ENCODE measurements around the gene EXOSC7.
A peak's percentile ranks its signal among the peaks of the same experiment; 100 is the strongest.

DNA sequence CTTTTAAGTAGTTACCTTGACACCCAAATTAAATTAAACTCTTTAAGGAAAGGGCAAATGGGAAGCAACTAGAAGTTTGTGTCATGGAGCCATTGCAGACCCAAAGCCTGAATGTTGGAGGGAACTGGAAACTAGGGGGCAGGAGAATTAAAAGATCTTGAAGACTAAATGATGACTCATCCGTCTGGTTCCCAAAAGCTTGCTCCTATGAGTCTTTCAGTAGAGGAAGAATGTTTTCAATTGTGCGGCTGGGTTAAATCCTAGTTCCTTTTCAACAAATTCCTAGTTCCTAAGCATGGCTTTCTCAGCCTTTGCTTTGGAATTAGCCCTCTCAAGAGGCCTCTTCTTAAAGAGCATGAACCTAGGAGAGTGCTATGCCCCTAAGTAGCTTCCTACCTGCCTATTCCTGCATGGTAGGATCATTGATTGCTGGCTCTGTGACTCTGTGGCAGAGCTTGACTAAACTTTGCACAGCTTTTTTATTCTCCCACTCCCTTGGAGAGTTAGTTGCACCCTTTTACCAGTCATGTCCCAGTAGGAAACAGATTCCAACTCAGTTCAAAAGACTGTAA is 67.8 kb downstream of the EXOSC7 start:
- TF ChIP-seq SNRNP70 (optimal IDR thresholded peaks at IDR 0.05; ENCODE audit: low read depth, low read length) (no peak), ZNF583 (CRISPR knock-in tag; IDR thresholded peaks at IDR 0.05) (0 out of 2 replicates have a peak, but pooled peaks have one; percentile 18), HDAC6 (IDR thresholded peaks at IDR 0.05; ENCODE audit: low read depth, low read length) (no peak), POLR2A (conservative IDR thresholded peaks at IDR 0.05) (no peak), GTF2F1 (IDR thresholded peaks at IDR 0.05; ENCODE audit: low read depth, low read length) (no peak), ZNF584 (CRISPR knock-in tag; IDR thresholded peaks at IDR 0.05; ENCODE audit: low read depth) (peak; percentile 85), KDM1A (IDR thresholded peaks at IDR 0.05) (no peak), ZZZ3 (IDR thresholded peaks at IDR 0.05) (no peak)
- TF ChIP-seq, protein P1, sequence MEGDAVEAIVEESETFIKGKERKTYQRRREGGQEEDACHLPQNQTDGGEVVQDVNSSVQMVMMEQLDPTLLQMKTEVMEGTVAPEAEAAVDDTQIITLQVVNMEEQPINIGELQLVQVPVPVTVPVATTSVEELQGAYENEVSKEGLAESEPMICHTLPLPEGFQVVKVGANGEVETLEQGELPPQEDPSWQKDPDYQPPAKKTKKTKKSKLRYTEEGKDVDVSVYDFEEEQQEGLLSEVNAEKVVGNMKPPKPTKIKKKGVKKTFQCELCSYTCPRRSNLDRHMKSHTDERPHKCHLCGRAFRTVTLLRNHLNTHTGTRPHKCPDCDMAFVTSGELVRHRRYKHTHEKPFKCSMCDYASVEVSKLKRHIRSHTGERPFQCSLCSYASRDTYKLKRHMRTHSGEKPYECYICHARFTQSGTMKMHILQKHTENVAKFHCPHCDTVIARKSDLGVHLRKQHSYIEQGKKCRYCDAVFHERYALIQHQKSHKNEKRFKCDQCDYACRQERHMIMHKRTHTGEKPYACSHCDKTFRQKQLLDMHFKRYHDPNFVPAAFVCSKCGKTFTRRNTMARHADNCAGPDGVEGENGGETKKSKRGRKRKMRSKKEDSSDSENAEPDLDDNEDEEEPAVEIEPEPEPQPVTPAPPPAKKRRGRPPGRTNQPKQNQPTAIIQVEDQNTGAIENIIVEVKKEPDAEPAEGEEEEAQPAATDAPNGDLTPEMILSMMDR (IDR thresholded peaks at IDR 0.05 in 2 of 3, conservative IDR thresholded peaks at IDR 0.05 in 1 of 3; ENCODE audit: insufficient read depth in 2 of 3, low read depth in 1 of 3, low read length in 3 of 3): peak; percentile 27 to 69 (median 34); a peak in 4 of 6 replicates
- TF ChIP-seq, protein P2, sequence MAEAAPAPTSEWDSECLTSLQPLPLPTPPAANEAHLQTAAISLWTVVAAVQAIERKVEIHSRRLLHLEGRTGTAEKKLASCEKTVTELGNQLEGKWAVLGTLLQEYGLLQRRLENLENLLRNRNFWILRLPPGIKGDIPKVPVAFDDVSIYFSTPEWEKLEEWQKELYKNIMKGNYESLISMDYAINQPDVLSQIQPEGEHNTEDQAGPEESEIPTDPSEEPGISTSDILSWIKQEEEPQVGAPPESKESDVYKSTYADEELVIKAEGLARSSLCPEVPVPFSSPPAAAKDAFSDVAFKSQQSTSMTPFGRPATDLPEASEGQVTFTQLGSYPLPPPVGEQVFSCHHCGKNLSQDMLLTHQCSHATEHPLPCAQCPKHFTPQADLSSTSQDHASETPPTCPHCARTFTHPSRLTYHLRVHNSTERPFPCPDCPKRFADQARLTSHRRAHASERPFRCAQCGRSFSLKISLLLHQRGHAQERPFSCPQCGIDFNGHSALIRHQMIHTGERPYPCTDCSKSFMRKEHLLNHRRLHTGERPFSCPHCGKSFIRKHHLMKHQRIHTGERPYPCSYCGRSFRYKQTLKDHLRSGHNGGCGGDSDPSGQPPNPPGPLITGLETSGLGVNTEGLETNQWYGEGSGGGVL (CRISPR knock-in tag; IDR thresholded peaks at IDR 0.05): no peak

Measured in K562 (cell line).